B cell (primary cell): Measurements from ENCODE around the gene DCLK1. TPM values are rescaled to one million over a fixed set of nuclear protein-coding genes. Genes with fewer than 3 reads are reported as not detected.

Source experiments
- ATAC-seq: fragments of 200-7000 bp; cut with Tn5 transposase; one replicate; pipeline ENCODE4 v1.10.0; 2021; ENCODE audit warnings: low read depth, mild to moderate bottlenecking, moderate number of reproducible peaks, moderate library complexity
- CTCF ChIA-PET: fragments of 350-600 bp; sonication (Branson Sonifier 250); formaldehyde crosslinking; loops from one replicate; lab custom pipeline; 2021; ENCODE audit warnings: antibody characterized with exemption, inconsistent platforms; lab: Charles Lee
- POLR2A ChIA-PET: fragments of 350-600 bp; sonication (Branson Sonifier 250); formaldehyde crosslinking; loops from one replicate; lab custom pipeline; 2021; ENCODE audit warnings: antibody characterized with exemption; lab: Charles Lee
- DNase-seq: peaks from one replicate; pipeline ENCODE4 v3.0.0; 2013
- H2AFZ ChIP-seq: 2 replicates; pipeline ENCODE4 v1.6.1; 2012; ENCODE audit warnings: mild to moderate bottlenecking, low read depth, low read length; ENCODE audit not compliant: insufficient read depth, poor library complexity, severe bottlenecking
- H3K27ac ChIP-seq, 2 donors: 1 replicate in 1 of 2; 2 replicates in 1 of 2; pipeline ENCODE4 v1.5.1; 2012 to 2013; ENCODE audit warnings: low read length in 2 of 2, mild to moderate bottlenecking in 2 of 2, moderate library complexity in 1 of 2
- H3K27me3 ChIP-seq, 4 experiments: fragments of 200-600 bp in 1 of 4; sonication (generic) in 1 of 4; replicated peaks in 1 of 4; 1 replicate in 2 of 4; 2 replicates in 2 of 4; pipeline versions ENCODE4 v1.6.1 to v1.7.0; 2013 to 2016; ENCODE audit warnings: low read length in 3 of 4, mild to moderate bottlenecking in 2 of 4, mixed read lengths in 1 of 4, moderate library complexity in 1 of 4; ENCODE audit not compliant: insufficient read depth in 4 of 4, control insufficient read depth in 3 of 4; ENCODE audit errors: control extremely low read depth in 1 of 4
- H3K36me3 ChIP-seq, 2 experiments: replicated peaks in 1 of 2; 1 replicate in 1 of 2; 2 replicates in 1 of 2; pipeline versions ENCODE4 v1.6.1 to v1.7.1; 2013; ENCODE audit warnings: low read length in 1 of 2; ENCODE audit not compliant: insufficient read depth in 2 of 2, control insufficient read depth in 1 of 2; ENCODE audit errors: control extremely low read depth in 1 of 2, extremely low read depth in 1 of 2
- H3K4me1 ChIP-seq, 2 donors: fragments of 200-600 bp in 1 of 2; sonication (generic) in 1 of 2; 1 replicate in 1 of 2; 2 replicates in 1 of 2; pipeline versions ENCODE4 v1.5.1 to v1.6.1; 2013 to 2017; ENCODE audit warnings: low read length in 2 of 2; ENCODE audit not compliant: control insufficient read depth in 2 of 2, insufficient read depth in 2 of 2
- H3K4me2 ChIP-seq: replicated peaks from 2 replicates; pipeline ENCODE3; 2012; ENCODE audit warnings: mild to moderate bottlenecking, low read depth, low read length; ENCODE audit not compliant: poor library complexity, severe bottlenecking
- H3K4me3 ChIP-seq, 5 experiments: fragments of 200-600 bp in 1 of 5; sonication (generic) in 1 of 5; 1 replicate in 3 of 5; 2 replicates in 2 of 5; pipeline versions ENCODE4 v1.5.1 to v1.7.0; 2011 to 2016; ENCODE audit warnings: low read length in 4 of 5, mild to moderate bottlenecking in 4 of 5, low read depth in 2 of 5, control low read depth in 1 of 5, moderate library complexity in 1 of 5; ENCODE audit not compliant: insufficient read depth in 1 of 5; ENCODE audit errors: control extremely low read depth in 1 of 5, extremely low read depth in 1 of 5
- H3K79me2 ChIP-seq: fragments of 200-600 bp; sonication (generic); one replicate; pipeline ENCODE4 v1.6.0; 2016; ENCODE audit warnings: low read length; ENCODE audit not compliant: control insufficient read depth, insufficient read depth
- H3K9ac ChIP-seq: fragments of 200-600 bp; sonication (generic); 2 replicates; pipeline ENCODE4 v1.6.1; 2017; ENCODE audit warnings: mild to moderate bottlenecking, low read length, moderate library complexity
- H3K9me3 ChIP-seq, 3 donors: one replicate each; pipeline versions ENCODE4 v1.6.1 to v1.7.1; 2013; ENCODE audit warnings: low read length in 2 of 3; ENCODE audit not compliant: control insufficient read depth in 2 of 3, insufficient read depth in 1 of 3; ENCODE audit errors: control extremely low read depth in 1 of 3
- H4K20me1 ChIP-seq: 2 replicates; pipeline ENCODE4 v1.6.0; 2012; ENCODE audit warnings: mild to moderate bottlenecking, low read length; ENCODE audit not compliant: insufficient read depth, control insufficient read depth, poor library complexity, severe bottlenecking
- H3K27ac Mint-ChIP-seq: one replicate; pipeline ENCODE4 v1.8.0; 2021; ENCODE audit warnings: mixed read lengths
- H3K27me3 Mint-ChIP-seq: one replicate; pipeline ENCODE4 v1.8.0; 2021; ENCODE audit warnings: mixed read lengths
- H3K4me1 Mint-ChIP-seq: one replicate; pipeline ENCODE4 v1.8.0; 2021; ENCODE audit warnings: mixed read lengths
- H3K4me3 Mint-ChIP-seq: one replicate; pipeline ENCODE4 v1.8.0; 2021; ENCODE audit warnings: mixed read lengths
- H3K9me3 Mint-ChIP-seq: one replicate; pipeline ENCODE4 v1.8.0; 2022; ENCODE audit warnings: mixed read lengths; ENCODE audit not compliant: insufficient read depth
- CTCF ChIP-seq: fragments of 200-600 bp; IDR thresholded peaks from one replicate; pipeline ENCODE4 v1.8.0; 2022; ENCODE audit warnings: antibody characterized with exemption, mild to moderate bottlenecking
- EZH2 ChIP-seq: IDR thresholded peaks from 2 replicates; pipeline ENCODE4 v1.6.1; 2012; ENCODE audit warnings: borderline replicate concordance, low read depth, mild to moderate bottlenecking, moderate library complexity, low read length; ENCODE audit not compliant: insufficient read depth, poor library complexity, severe bottlenecking
- WGBS: methylation state at CpG from one replicate; pipeline ENCODE4 v1.1.5; 2013; ENCODE audit warnings: missing lambda C conversion rate; ENCODE audit not compliant: insufficient coverage; 5-methylcytosine and 5-hydroxymethylcytosine counted together
- intact Hi-C: fragments of 100-400 bp; cut with micrococcal nuclease; formaldehyde crosslinking; loops from one replicate; pipeline ENCODE4 v1.10.0; 2022
- polyA plus RNA-seq: library from polyadenylated mRNA; depleted of rRNA; stranded (reverse); fragments of >200 nt; gene quantifications from 2 replicates; pipeline ENCODE4 v1.2.3, GENCODE V29; 2012
- total RNA-seq, 2 donors: library from RNA; stranded (reverse); fragments of 120-200 nt in 1 of 2; gene quantifications; 1 replicate in 1 of 2; 2 replicates in 1 of 2; pipeline versions ENCODE4 v1.2.3 to v1.2.4, GENCODE V29; 2013 to 2022

Gene DCLK1
- total and polyA plus RNA-seq, 2 donors (not counting 1 experiment from before 2014, with no cell fraction given) = not detected

GRCh38 chr13:35796623-35797022, 334.6 kb downstream of the DCLK1 start:
- Histone ChIP-seq H3K79me2 (no peaks in the 10 kb centered on the region), H4K20me1 (no peaks in the 10 kb centered on the region), H3K4me1 (no peaks in the 10 kb centered on the region), H3K4me2 (no peak overlapping the region), H3K36me3 (no peaks in the 10 kb centered on the region), H3K9me3 (no peaks in the 10 kb centered on the region), H3K9ac (no peak overlapping the region), H3K4me3 (no peak overlapping the region), H3K27ac (no peak overlapping the region), H2AFZ (no peak overlapping the region), H3K27me3 (no peaks in the 10 kb centered on the region)
- WGBS = 88% methylated on average over 4 of the region's 4 CpGs
- Mint-ChIP-seq H3K9me3 (no peaks in the 10 kb centered on the region), H3K4me1 (no peaks in the 10 kb centered on the region), H3K27me3 (no peaks in the 10 kb centered on the region), H3K4me3 (no peak overlapping the region), H3K27ac (no peak overlapping the region)
- CTCF ChIA-PET = no interaction called here
- no peak for TF ChIP-seq EZH2
- no peak for TF ChIP-seq CTCF
- POLR2A ChIA-PET = no interaction called here
- intact Hi-C loops = no loop called here
- no peak for ATAC-seq
- DNase-seq = no peak

GRCh38 chr13:35794734-35795389, 336.3 kb downstream of the DCLK1 start:
- Mint-ChIP-seq H3K9me3 (no peaks in the 10 kb centered on the region), H3K4me1 (no peaks in the 10 kb centered on the region), H3K4me3 (no peak overlapping the region), H3K27ac (no peak overlapping the region), H3K27me3 (no peaks in the 10 kb centered on the region)
- DNase-seq (no peak), ATAC-seq (no peak)
- Histone ChIP-seq H3K27me3 (no peaks in the 10 kb centered on the region), H3K4me1 (no peaks in the 10 kb centered on the region), H3K27ac (no peak overlapping the region), H2AFZ (no peak overlapping the region), H4K20me1 (no peaks in the 10 kb centered on the region), H3K9me3 (no peaks in the 10 kb centered on the region), H3K79me2 (no peaks in the 10 kb centered on the region), H3K36me3 (no peaks in the 10 kb centered on the region), H3K4me2 (no peak overlapping the region), H3K4me3 (no peak overlapping the region), H3K9ac (no peak overlapping the region)
- TF ChIP-seq CTCF (no peak), EZH2 (no peak)
- ChIA-PET CTCF (no interaction called here), POLR2A (no interaction called here)
- intact Hi-C loops = no loop called here
- WGBS = 78% methylated on average over 1 of the region's 3 CpGs
